ENCODE results near the gene HID1.

The HID1 gene

DNA sequence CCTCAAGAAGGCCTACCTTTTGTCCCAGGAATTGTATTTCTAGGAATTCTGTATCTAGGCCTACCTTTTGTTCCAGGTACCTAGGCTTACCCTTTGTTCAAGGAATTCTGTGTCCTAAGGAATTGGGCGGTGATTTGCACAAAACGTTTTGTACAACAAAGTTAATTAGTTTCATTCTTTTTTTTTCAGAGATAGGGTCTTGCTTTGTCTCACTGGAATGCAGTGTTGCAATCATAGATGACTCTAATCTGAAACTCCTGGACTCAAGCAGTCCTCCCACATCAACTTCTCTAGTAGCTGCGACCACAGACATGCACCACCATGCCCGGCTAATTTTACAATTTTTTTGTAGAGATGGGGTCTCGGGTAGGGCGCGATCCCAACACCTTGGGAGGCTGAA, 21.9 kb upstream of the HID1 start:
- TF ChIP-seq, protein P1, sequence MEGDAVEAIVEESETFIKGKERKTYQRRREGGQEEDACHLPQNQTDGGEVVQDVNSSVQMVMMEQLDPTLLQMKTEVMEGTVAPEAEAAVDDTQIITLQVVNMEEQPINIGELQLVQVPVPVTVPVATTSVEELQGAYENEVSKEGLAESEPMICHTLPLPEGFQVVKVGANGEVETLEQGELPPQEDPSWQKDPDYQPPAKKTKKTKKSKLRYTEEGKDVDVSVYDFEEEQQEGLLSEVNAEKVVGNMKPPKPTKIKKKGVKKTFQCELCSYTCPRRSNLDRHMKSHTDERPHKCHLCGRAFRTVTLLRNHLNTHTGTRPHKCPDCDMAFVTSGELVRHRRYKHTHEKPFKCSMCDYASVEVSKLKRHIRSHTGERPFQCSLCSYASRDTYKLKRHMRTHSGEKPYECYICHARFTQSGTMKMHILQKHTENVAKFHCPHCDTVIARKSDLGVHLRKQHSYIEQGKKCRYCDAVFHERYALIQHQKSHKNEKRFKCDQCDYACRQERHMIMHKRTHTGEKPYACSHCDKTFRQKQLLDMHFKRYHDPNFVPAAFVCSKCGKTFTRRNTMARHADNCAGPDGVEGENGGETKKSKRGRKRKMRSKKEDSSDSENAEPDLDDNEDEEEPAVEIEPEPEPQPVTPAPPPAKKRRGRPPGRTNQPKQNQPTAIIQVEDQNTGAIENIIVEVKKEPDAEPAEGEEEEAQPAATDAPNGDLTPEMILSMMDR (IDR thresholded peaks at IDR 0.05), result no peak
- H3K27ac ChIP-seq, result no peak overlapping the region
- H3K36me3 ChIP-seq, result no peaks in the 10 kb centered on the region
- peaks cover 24% of the 10 kb centered on the region for H3K27me3 ChIP-seq
- H3K9me3 ChIP-seq, result no peaks in the 10 kb centered on the region
- no peak overlapping the region for H3K4me3 ChIP-seq (ENCODE audit: low read depth in 1 of 2, low read length in 1 of 2)
- H3K4me1 ChIP-seq (ENCODE audit: control insufficient read depth in 1 of 2, insufficient read depth in 1 of 2, low read depth in 1 of 2, low read length in 1 of 2), result no peaks in the 10 kb centered on the region

DNA sequence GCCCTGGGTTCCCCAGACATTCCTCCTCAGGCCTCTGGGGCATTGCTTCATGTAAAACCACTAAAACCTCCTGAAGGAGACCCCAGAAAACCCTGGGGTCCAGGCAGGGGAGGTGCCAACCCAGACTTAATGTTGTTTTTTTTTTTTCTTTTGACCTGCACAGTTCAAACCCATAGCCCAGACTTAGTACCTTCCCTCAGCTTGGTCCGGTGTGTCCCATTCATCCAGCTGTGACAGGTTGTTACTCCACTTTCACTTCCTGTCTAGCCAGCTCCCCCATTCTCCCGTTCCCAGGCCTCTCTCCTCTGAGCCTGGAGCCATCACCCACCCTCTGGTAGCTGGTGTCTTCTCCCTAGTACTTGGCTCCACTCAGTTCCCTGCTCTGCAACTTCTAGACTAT, 19.7 kb upstream of the HID1 start:
- H3K9me3 ChIP-seq, result no peaks in the 10 kb centered on the region
- peaks cover 14 to 15% of the 10 kb centered on the region in 2 experiments for H3K4me1 ChIP-seq (ENCODE audit: control insufficient read depth in 1 of 2, insufficient read depth in 1 of 2, low read depth in 1 of 2, low read length in 1 of 2)
- TF ChIP-seq, protein P1 (IDR thresholded peaks at IDR 0.05), result no peak
- no peak overlapping the region for H3K4me3 ChIP-seq (ENCODE audit: low read depth in 1 of 2, low read length in 1 of 2)
- H3K27me3 ChIP-seq, result peaks cover 46% of the 10 kb centered on the region
- no peak overlapping the region for H3K27ac ChIP-seq
- no peaks in the 10 kb centered on the region for H3K36me3 ChIP-seq

DNA sequence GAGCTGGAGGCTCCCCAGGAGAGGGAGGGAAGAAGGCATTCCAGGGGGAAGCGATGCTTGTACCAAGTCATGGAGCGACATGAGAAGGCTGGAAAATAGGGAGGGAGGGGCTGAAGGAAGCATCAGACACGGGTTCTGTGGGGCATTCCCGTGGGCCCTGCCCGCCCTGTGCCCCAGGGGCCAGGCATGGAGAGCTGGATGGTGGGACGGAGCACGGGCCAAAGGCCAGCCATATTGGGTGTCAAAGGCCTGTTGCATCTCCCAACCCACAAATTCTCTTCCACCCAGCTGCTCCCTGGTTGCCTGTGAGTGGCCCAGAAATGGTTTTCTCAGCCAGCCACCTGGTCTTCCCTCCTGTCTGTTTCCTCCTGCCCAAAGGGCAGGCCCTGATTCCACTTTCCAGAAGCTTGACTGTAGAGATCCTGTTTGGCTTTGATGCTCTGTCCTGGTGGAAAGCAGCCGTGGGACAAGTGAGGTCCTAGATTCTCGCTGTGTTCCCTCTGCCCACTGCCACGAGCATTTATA, 18.1 kb upstream of the HID1 start:
- no peak overlapping the region for H3K4me3 ChIP-seq (ENCODE audit: low read depth in 1 of 2, low read length in 1 of 2)
- H3K4me1 ChIP-seq (ENCODE audit: control insufficient read depth in 1 of 2, insufficient read depth in 1 of 2, low read depth in 1 of 2, low read length in 1 of 2), result peaks cover 26 to 27% of the 10 kb centered on the region in 2 experiments
- H3K9me3 ChIP-seq, result no peaks in the 10 kb centered on the region
- no peaks in the 10 kb centered on the region for H3K36me3 ChIP-seq
- TF ChIP-seq, protein P1 (IDR thresholded peaks at IDR 0.05), result no peak
- H3K27ac ChIP-seq, result no peak overlapping the region
- peaks cover 52% of the 10 kb centered on the region for H3K27me3 ChIP-seq

DNA sequence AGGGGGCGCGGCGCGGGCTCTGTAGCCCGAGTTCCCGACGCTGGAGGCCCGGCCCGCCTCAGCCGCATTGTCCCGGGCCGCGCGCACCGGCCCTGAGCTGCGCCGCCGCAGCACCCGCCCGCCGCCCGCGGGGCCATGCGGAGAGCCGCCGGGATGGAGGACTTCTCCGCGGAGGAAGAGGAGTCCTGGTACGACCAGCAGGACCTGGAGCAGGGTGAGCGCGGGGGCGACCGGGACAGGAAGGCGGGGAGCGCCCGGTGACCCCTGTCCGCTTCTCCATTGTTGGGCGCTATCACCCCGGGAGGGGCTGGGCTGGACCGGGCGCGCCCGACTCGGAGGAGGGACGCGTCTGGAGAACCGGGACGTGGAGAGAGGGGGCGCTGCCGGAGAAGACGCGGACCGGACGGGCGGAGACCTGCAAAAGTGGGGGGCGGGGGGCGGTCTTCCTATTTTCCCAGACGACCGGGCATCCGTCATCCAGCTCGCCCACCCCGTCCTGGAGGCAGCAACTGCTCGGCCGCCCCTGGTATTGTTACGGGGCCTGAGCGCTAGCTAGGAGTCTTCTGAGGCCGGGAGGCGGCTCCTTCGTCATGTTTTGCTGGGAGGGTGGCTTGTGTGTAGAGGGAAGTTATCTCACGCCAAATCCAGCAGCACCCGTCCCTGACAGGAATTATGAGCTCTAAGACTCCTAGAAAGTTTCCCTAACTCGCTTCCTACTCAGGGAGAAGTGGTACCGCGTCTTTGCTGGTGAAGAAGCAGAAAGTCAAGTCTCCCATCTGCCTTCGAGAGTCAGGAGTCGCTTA, 15.6 kb upstream of the HID1 start:
- Histone ChIP-seq H3K36me3 (no peaks in the 10 kb centered on the region), H3K4me3 (ENCODE audit: low read depth in 1 of 2, low read length in 1 of 2) (peak overlapping the region; percentile 55 to 63), H3K27me3 (peaks cover 72% of the 10 kb centered on the region), H3K4me1 (ENCODE audit: control insufficient read depth in 1 of 2, insufficient read depth in 1 of 2, low read depth in 1 of 2, low read length in 1 of 2) (peaks cover 34 to 35% of the 10 kb centered on the region in 2 experiments), H3K27ac (no peak overlapping the region), H3K9me3 (no peaks in the 10 kb centered on the region)
- TF ChIP-seq, protein P1 (IDR thresholded peaks at IDR 0.05), result no peak

DNA sequence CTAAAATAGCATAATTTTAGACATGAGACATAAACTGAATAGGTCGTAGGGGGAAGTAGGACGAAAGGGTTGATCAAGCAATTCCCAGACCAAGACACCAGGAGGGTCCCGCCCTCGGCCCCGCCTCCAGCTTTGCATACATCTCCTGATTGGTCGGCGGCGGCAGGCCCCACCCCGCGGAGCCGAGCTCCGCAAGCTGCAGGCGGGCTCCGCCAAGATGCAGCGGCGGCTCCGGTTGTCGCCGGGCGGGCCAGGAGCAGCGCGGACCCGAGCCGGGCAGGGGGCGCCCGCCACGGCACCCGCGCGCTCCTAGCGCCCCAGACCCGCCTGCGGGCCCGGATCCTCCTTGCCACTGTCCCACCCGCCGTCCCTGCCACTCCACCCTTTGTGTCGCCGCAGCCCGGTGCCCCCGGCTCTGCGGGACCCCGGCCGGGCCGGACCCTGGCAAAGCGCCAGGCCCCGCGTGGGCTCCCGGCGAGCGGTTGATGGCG, 14.9 kb upstream of the HID1 start, which contains the start of gene CDR2L:
Gene CDR2L, plus strand, starts transcription at position 215 of the 491 bp plus-strand sequence. CDS start 412 bp downstream, outside the sequence.
- no peaks in the 10 kb centered on the region for H3K9me3 ChIP-seq
- TF ChIP-seq, protein P1 (IDR thresholded peaks at IDR 0.05), result peak; percentile 50
- H3K36me3 ChIP-seq, result no peaks in the 10 kb centered on the region
- H3K27me3 ChIP-seq, result peaks cover 73% of the 10 kb centered on the region
- H3K4me1 ChIP-seq (ENCODE audit: control insufficient read depth in 1 of 2, insufficient read depth in 1 of 2, low read depth in 1 of 2, low read length in 1 of 2), result peaks cover 36 to 37% of the 10 kb centered on the region in 2 experiments
- H3K4me3 ChIP-seq (ENCODE audit: low read depth in 1 of 2, low read length in 1 of 2), result peak within 1 kb of the TSS; percentile 55 to 63
- H3K27ac ChIP-seq, result peak within 1 kb of the TSS; percentile 55

All from neutrophil (primary cell).